Limb (tissue), 2 donors: Measurements from ENCODE around the gene WNT7A.

Experiments
- DNase-seq, 2 donors: peaks; one replicate each; pipeline ENCODE4 v3.0.0-alpha.2; 2016; ENCODE audit errors: extremely low spot score in 2 of 2

WNT7A gene

DNA sequence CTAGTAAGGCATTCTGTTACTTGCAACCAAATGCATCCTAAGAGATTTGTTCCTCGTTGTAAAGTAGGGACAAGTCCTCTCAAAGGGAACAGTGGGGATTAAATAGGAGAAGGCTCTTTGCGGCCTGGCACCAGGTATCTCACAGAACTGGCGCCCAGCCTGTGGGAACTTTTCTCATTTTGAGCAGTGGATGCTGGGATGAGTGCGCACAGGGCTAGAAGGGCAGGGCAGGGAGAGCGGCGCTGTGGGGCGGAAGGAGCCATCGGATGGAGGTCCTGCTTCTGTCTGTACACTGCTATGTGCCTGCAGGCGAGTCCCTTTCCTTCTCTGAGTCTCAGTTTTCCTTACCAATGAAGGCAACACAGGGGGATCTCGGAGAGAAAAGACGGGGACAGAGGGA is 50.6 kb downstream of the WNT7A start:
- DNase-seq: no peak

DNA sequence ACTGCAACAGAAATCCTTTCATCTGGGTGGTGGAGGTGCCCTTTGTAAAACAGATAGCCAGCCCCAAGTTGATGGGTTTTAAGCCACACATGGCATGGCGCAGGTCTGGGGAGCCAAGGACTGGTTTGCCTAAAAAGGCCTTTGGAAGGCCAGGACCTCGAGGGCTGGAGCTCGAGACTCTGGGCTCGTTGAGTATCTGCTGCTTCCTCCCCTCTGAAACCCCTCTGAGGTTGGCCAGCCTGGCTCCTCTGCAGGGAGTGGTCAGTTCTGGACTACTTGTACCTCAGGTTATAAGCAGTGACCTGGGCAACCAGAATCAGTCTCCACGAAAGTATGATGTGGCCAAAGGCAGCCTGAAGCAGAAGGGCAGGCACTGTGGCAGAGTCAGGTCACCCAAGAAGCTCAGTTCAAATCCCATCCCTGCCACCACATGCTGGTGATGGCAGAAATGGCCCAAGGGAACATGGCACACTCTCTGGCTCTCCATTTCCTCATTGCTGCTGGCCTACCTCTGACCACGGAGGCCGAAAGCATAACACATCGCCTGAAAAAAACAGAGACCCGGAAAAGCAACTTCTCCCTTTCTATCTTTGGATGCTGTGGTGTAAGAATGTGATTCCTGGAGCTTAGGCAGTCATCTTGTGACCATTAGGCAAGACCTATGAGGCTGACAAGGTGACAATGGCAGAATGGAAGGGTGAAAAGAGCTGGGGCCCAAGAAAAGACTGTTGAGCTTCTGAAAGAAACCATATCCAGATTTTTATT is 51.2 kb downstream of the WNT7A start:
- no peak for DNase-seq

DNA sequence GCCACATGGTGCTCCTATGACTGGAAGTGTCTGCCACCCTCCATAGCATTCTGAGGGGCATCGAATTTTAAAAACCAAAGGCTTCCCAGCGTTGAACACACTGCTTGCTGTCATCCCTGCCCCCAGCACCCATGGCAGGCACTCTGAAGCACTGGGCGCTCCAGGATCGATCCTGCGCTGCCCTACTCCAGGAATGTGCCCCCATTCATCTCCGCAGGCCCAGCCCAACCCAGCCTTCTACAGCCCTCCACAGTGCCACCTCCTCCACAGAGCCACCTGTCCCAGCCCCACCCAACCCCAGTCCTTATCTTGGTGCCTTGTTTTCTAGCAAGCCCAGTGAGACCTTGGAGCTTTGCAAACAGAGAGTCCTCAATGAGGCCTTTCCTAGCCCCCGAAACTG is 52.2 kb downstream of the WNT7A start:
- no peak for DNase-seq

DNA sequence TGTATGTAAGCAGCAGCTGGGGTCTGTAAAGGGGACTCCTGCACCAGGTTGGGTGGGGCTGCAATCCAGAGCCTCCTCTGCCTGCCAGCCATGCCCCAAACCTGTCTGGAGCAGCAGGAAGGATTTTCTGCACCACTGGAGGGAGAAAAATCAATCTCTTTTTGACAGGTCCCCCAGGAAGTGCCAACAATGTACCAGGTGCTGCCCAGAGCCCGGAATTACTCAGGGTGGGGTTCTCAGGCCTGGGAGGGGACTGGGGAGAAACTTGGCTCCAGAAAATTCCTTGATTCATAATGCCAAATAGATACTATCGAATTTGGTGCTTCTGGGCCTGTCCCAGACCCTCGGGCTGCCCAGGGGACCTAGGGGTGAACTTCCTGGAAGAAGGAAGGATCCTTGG is 52.6 kb downstream of the WNT7A start:
- no peak for DNase-seq

DNA sequence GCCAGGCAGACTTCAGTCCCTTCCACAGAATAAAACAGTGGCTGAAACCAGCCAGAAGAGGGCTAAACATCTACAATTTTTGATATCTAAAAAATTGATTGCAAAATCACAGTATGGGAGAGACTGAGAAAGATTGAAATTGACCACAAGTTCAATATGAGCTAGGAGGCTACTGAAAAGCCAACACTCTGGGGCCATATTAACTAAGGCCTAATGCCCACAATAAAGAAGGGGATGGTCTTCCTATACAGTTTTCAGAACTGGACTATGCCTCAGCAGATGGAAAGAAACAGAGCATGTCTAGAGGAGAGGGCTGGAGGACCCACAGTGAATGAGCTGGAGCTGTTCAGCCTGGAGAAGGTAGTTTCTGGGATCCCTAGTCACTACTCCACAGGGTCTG is 53.2 kb downstream of the WNT7A start:
- no peak for DNase-seq

DNA sequence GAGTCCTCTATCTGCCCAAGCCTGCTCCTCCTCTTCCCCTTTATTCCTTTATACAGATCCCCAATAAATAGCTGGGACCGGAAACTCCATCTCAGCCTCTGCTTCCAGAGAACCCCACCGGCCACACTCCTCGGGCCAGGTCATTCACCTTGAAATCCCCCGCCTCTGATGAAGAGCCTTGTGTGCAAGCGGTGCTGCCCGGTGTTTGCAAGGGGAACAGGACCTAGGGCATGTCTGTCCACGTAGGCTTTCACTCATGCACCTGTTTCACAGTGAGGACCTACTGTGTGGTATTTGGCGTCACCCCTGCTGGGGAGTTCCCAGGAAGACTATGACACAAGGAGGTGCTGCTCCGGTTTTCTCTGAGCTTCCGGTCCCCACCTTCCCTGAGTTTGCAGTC is 54.0 kb downstream of the WNT7A start:
- no peak for DNase-seq

DNA sequence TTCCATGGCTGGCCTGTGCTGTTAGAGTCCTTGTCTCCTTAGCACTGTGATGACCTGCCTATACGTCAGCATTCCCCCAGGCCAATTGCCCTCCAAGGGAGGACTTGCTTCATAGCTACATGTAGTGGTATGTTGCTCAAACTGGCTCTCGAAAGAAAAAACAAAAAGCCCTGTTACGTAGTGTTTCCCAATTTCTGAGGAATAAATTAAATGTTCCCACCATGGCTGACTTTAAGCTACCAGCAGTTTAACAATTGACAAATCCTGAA is 54.6 kb downstream of the WNT7A start:
- DNase-seq: no peak

DNA sequence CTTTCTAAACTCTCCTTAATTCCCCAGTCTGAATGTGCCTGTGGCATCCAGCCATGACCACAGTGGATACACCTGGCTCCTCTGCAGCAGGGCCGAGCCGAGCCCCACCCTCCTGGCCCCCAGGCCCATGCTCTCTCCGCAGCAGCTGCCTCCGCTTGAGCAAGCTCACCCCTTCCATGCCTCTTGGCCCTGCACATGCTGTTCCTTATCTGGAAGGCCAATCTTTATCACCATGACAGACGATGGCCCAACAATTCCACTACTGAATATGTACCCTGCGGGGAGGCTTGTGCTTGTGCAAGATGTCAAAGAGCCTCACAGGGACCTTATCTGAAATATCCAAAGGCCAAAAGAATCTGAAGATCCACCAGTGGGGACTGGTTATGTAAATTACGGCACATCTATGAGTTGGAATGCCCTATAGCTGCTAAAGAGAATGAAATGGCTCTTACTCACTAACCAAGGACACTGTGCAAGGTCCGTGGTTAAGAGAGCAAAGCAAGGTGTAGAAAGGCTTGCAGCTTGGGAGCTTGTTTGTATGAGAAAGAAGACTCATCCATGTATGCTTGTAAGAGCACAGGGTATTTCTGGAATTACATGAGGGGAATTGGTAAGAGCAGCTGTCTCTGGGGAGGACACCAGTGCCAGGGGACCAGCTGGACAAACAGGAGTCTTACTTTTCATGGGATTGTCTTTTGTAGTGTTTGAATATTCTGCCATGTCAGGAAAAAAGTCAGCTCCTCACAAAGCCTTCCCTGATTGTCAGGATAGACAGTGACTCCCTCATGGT is 55.2 kb downstream of the WNT7A start:
- no peak for DNase-seq

DNA sequence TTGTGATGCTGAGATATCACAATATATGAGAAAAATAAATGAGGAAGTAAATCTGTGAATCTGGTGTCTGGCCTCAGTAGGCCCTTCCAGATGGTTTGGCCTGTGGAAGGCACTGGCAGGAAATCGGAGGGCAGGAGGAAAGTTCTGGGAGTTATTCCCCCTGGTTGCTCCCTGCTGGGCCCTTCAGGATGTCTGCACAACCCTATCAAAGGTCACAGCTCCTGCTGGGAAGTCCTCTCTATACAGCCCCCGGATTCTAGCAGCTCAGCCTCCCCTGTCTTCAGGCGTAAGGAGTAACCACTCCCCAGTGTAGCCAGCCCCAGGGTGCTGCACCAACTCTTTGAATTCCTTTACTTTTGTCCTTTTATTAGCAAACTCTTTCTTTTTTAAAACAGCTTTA is 56.2 kb downstream of the WNT7A start:
- DNase-seq: no peak

DNA sequence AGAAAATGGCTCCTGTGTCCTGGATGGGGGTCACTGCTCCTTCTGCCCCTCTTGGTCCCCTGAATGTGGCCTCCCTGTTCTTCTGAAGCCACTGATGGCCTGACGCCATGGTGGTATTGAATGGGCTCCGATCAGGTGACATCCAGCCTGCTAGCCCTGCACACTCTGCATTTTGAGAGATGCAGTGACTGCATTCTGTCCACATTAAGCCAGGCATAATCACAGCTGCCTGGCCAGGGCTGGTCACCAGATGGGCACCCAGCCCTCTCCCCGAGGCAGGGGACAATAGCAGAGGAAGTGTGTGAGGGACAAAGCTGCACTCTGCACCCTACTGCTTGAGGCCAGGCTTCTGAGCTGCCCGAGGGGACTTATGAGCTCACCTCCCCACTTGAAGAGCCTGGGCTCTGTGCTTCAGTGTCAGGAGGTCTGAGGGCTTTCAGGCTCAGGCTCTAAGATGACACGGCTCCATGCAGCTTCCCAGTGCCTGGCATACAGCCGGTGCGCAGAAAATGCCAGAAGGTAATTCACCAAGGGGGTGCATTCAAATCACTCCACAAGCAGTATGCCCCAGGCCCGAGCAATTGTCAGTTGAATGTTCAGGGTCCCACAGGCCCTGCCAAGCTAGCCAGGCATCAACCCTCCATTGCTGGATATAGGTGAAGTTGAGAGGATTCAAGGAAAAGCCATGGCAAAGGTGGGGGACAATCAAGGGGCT is 56.8 kb downstream of the WNT7A start:
- no peak for DNase-seq

DNA sequence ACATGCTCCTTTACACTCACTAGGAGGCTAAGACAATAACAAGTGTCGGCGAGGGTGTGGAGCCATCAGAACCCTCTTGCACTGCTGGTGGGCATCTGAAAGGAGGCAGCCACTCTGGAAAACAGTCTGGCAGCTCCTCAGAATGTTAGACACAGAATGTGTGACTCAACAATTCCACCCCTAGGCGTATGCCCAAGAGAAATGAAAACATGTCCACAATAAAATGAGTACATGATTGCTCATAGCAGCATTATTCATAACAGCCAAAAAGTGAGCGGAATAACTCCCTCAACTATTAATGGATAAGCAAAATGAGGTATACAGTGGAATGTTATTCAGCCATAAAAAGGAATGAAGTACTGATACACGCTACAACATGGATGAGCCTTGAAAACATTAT is 57.8 kb downstream of the WNT7A start:
- DNase-seq: no peak

DNA sequence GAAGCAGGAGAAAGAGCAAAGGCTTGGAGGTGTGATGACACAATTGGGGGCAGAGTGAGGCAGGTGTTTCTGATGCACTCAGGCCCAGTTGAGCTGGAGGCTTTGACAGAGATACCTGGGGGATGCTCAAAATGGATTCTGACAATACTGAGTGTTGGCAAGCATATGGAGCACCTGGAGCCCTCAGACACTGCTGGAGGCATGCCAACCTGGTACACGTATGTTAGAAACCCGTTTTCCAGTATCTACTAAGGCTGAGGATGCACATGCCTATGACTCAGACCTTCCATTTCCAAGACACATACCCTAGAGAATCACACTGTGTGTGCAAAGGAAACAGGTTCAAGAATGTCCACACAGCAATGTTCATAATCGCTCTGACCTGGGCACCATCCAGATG is 58.7 kb downstream of the WNT7A start:
- DNase-seq: no peak

DNA sequence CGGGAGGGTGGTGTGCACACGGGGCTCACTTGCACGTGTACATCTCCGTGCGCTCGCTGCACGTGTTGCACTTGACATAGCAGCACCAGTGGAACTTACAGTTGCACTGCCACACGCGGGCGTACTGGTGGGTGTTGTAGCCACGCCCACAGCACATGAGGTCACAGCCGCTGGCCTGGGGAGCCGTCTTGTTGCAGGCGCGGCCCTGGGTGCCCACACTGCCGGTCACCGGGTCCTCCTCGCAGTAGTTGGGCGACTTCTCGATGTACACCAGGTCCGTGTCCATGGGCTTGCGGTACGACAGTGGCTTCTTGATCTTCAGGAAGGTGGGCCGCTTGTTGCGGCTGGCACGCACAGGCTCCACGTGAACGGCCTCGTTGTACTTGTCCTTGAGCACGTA is 61.0 kb downstream of the WNT7A start:
- no peak for DNase-seq

DNA sequence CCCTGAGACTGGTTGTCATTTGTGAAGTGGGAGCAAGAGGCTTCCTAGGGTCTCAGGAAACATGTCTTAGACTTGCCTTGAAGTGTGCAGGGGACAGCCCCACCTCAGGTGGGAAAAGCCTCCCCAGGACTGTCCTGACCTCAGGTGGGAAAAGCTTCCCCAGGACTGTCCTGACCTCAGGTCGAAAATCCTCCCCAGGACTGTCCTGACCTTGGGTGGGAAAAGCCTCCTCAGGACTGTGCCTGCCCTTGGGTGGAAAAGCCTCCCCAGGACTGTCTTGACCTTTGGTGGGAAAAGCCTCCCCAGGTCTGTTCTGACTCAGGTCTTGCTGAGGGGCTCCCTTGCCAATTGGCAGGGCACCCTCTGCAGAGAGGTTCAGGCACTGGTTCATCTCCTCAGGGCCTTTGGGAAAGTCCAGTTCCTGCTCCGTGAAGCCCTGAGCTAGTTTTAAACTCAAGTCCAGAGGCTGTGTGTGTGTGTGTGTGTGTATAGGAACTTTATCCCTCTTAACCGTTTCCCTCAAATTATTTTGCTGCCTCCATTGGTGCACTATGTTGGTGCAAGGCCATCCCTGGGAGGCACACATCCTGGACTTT is 64.7 kb downstream of the WNT7A start:
- no peak for DNase-seq

DNA sequence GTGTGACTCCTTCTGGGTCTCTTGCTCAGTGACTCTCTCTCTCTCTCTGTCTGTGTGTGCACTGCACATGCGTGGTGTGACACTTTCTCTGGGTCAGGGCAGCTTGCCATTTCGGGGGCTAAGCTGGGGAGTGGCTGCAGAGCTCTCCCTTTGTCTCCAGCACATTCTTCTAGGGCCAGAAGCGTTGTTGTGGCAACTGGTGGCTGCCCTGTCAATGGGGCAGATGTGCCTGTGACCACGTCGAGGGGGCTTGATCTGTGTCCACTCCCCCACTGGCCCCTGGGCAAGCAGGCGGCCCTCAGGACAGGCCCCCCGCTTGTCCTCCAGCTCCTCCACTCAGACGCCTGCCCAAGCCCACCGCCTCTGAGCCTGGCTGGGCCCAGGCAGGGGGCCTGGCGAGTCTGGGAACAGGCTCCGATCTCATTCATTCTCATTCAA is 67.8 kb downstream of the WNT7A start:
- peak in 1 of 2 donors; percentile 61 for DNase-seq

DNA sequence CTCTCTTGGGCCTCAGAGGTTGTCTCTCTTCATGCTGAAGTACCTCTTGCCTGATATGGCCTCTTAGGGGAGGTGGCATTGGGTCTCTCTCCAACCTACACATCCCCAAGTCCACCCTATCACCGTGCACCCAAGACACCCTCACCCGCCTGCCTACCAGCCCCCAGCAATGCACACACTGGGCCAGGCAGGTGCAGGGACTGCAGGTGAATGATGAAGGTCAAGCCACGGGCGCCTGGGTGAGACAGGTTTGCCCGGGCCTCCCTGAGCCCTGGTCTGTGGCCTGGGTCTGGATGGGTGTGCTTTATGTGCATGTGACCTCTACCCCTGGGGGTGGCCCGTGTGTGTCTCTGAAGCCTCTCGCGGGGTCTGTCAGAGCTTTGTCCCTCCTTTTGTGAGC is 68.3 kb downstream of the WNT7A start:
- DNase-seq: no peak

DNA sequence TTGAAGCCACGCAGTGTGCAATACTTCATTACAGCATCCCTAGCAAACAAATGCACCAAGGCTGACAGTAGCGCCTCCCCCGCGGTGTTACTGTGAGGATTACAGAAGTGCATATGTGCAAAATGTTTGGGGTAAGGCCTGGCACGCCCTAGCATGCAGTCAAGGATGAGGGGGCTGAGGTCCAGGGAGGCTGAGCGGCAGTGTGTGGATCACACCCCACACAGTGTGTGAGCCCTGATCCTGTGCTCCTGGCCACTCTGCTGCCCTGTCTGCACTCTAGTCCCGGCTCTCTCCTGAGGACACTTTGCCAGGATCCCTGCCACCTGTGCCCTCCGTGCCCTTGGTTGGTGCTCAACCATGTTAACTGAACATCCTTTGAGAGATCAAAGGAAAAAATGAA is 71.3 kb downstream of the WNT7A start:
- no peak for DNase-seq

DNA sequence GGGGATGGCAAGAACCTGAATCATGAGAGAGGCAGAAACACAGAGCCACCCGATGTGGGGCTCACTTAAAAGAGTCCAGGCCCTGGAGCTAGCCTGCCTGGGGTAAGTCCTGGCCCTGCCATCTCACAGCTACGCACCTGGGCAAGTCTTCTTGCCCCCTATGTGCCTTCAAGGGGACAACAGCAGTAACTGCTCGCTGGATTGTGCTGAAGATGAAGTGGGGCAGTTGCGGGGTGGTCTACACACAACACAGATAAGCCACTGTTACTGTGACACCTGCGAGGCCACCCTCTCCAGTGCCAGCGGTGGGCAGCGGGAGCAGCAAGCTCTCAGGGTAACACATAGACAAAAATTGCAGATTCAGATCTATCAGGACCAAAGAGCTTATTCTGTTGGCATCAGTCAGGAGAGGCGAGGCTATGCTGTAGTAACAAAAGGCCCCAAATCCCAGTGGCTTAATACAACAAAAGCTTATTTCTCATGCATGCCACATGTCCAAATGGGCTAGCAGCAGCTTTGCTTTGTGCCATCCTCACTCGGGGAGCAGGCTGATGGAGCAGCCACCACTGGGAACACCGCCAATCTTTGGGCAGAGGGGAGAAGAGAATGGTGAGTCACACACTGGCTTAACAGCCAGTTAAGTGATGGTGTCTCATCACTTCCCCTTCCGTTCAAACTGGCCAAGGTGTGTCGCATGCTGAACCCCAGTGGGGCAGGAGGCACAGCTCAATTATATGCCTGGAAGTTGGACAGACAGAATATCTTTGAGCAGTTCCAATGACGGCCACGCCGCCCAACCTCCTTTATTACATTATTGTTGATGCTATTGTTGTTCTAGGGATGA is 78.3 kb downstream of the WNT7A start:
- no peak for DNase-seq

DNA sequence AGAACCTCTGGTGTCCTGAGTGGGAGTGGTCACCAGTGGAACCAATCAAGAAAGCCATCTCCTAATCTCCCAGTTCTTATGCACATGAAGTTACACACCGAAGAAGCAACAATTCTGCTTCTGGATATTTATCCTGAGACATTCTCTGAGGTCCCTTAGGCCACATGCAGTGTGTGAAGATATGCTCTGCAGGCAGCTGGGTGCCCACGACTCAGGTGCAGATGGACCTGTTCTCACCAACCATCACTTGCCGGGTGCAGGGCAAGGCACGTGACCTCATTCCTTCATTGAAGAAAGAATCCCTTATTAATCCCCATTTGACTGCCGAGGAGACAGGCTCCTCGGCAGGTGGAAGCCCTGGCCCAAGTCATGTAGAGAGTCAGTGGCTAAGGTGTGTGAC is 79.8 kb downstream of the WNT7A start:
- DNase-seq: no peak

DNA sequence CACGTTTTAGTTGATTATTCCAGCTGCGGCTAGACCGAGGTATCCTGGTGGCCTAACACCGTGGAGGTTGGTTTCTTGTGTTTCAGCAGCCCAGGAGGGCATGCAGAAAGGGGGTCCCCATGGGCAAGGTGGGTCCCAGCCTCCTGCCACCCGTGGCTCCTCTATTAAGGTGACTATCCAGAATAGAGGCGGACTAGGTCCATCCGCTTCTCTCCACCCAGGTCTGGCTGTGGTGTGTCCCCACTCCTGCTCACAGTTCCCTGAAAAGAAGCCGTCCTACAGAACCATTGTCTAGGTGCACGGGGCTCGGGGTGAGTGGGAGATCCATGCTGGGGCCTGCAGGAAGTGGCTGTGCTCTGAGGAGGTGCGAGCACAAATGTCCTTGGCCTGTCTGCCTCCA is 81.5 kb downstream of the WNT7A start:
- DNase-seq: no peak

DNA sequence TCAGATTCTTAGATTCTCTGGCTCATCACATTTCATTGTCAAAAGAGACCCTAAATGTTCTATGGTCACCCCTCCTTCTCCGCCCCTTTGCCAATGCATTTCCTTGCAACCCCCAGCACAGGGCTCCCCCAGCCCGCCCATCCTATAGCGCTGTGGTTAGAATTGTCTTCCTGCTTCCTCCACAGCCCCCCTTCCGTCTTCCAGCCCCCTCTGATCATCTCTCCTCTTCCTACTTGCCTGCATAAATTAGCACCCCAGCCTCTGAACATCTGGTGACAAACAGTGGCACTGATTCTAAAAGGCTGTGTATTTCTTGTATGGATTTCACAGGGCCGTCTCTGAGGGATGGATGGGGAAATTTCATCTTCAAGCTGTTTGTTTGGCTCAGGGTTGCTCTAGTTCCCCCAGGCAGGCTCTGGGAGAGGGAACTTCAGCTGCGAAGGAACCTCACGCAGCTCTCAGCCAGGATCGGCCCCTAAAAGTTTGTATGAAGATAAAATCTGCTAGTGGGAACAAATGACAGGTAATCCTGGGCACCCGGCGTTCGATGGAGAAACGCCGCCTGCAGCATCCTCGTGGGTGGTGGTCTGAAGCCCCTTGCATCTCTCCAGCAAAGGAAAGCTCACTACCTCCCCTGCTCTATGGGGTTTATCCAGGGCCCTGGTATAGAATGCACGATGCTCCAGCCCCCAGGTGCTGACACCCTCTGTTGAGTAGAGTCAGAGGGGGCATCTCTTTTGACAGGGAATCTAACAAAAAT is 83.0 kb downstream of the WNT7A start:
- DNase-seq: no peak
